ENCODE measurements around the gene HOXB7.
A peak's percentile ranks its signal among the peaks of the same experiment; 100 is the strongest.

HOXB7 gene

GRCh38 chr17:48612854-48613691 lies 2.3 kb upstream of the HOXB7 start:
- TF ChIP-seq PKNOX1 (IDR thresholded peaks at IDR 0.05) (no peak), FOXA1 (IDR thresholded peaks at IDR 0.05) (no peak), SP1 (IDR thresholded peaks at IDR 0.05) (no peak), L3MBTL2 (conservative IDR thresholded peaks at IDR 0.05) (no peak), SUZ12 (IDR thresholded peaks at IDR 0.05) (no peak), FOXK2 (IDR thresholded peaks at IDR 0.05) (no peak), ZNF384 (IDR thresholded peaks at IDR 0.05) (no peak)
- no peak for DNase-seq (ENCODE audit: extremely low spot score)
- POLR2A ChIA-PET = interaction anchor here (0.9 to 1.7 kb wide), 4 partner anchors 9 to 30 kb away, joined by 3 to 10 read pairs (median 4); partner anchors contain the start of gene HOXB9
- CTCF ChIA-PET = interaction anchor here (0.8 to 2.1 kb wide), 6 partner anchors 13 to 457 kb away, joined by 3 to 8 read pairs (median 3); partner anchors contain the start of gene HOXB9

GRCh38 chr17:48612456-48612853 lies 1.6 kb upstream of the HOXB7 start:
- ChIA-PET CTCF (interaction anchor here (0.8 to 2.1 kb wide), 5 partner anchors 13 to 276 kb away, joined by 3 to 8 read pairs (median 3); partner anchors contain the start of gene HOXB9), POLR2A (interaction anchor here (0.9 to 1.1 kb wide), 3 partner anchors 10 to 30 kb away, joined by 3 to 4 read pairs (median 3); no protein-coding TSS in a partner anchor)
- TF ChIP-seq HDGF (IDR thresholded peaks at IDR 0.05; ENCODE audit: borderline replicate concordance) = no peak
- peak; percentile 85 for TF ChIP-seq PKNOX1 (IDR thresholded peaks at IDR 0.05)
- no peak for TF ChIP-seq L3MBTL2 (conservative IDR thresholded peaks at IDR 0.05)
- TF ChIP-seq FOXA1 (IDR thresholded peaks at IDR 0.05) = no peak
- TF ChIP-seq ZNF384 (IDR thresholded peaks at IDR 0.05) = no peak
- TF ChIP-seq TARDBP (IDR thresholded peaks at IDR 0.05) = no peak
- TF ChIP-seq FOXM1 (IDR thresholded peaks at IDR 0.05; ENCODE audit: borderline replicate concordance) = no peak
- TF ChIP-seq LEF1 (IDR thresholded peaks at IDR 0.05; ENCODE audit: borderline replicate concordance) = no peak
- TF ChIP-seq CTBP1 (IDR thresholded peaks at IDR 0.05; ENCODE audit: borderline replicate concordance) = peak; percentile 71
- no peak for TF ChIP-seq FOXK2 (IDR thresholded peaks at IDR 0.05)
- TF ChIP-seq ELF4 (IDR thresholded peaks at IDR 0.05) = no peak
- TF ChIP-seq NFRKB (IDR thresholded peaks at IDR 0.05) = 0 out of 2 replicates have a peak, but pooled peaks have one; percentile 12
- TF ChIP-seq SP1 (IDR thresholded peaks at IDR 0.05) = no peak
- no peak for TF ChIP-seq ARNT (IDR thresholded peaks at IDR 0.05)
- no peak for TF ChIP-seq BHLHE40 (IDR thresholded peaks at IDR 0.05; ENCODE audit: borderline replicate concordance)
- no peak for TF ChIP-seq SUZ12 (IDR thresholded peaks at IDR 0.05)
- DNase-seq (ENCODE audit: extremely low spot score) = no peak

- DNase-seq (ENCODE audit: extremely low spot score) = no peak
- ChIA-PET CTCF (no interaction called here), POLR2A (no interaction called here)
- TF ChIP-seq CTBP1 (IDR thresholded peaks at IDR 0.05; ENCODE audit: borderline replicate concordance) (no peak), SP1 (IDR thresholded peaks at IDR 0.05) (no peak), L3MBTL2 (conservative IDR thresholded peaks at IDR 0.05) (peak; percentile 55; the same call in 1 of the 2 replicates), NFRKB (IDR thresholded peaks at IDR 0.05) (no peak), PKNOX1 (IDR thresholded peaks at IDR 0.05) (no peak), FOXM1 (IDR thresholded peaks at IDR 0.05; ENCODE audit: borderline replicate concordance) (0 out of 2 replicates have a peak, but pooled peaks have one; percentile 4), HDGF (IDR thresholded peaks at IDR 0.05; ENCODE audit: borderline replicate concordance) (peak; percentile 76; the same call in 1 of the 2 replicates)
Observed at GRCh38 chr17:48611681-48612455, 1.1 kb upstream of the HOXB7 start.

GRCh38 chr17:48611213-48611612 lies 396 bp upstream of the HOXB7 start:
- ChIA-PET POLR2A (no interaction called here), CTCF (no interaction called here)
- DNase-seq (ENCODE audit: extremely low spot score) = no peak
- TF ChIP-seq HDGF (IDR thresholded peaks at IDR 0.05; ENCODE audit: borderline replicate concordance) = no peak
- no peak for TF ChIP-seq FOXA1 (IDR thresholded peaks at IDR 0.05)
- TF ChIP-seq ARNT (IDR thresholded peaks at IDR 0.05) = no peak
- no peak for TF ChIP-seq CTBP1 (IDR thresholded peaks at IDR 0.05; ENCODE audit: borderline replicate concordance)
- TF ChIP-seq FOXK2 (IDR thresholded peaks at IDR 0.05) = no peak
- TF ChIP-seq SUZ12 (IDR thresholded peaks at IDR 0.05) = no peak
- TF ChIP-seq TARDBP (IDR thresholded peaks at IDR 0.05) = no peak
- TF ChIP-seq ZNF384 (IDR thresholded peaks at IDR 0.05) = no peak
- TF ChIP-seq ELF4 (IDR thresholded peaks at IDR 0.05) = no peak
- TF ChIP-seq NFRKB (IDR thresholded peaks at IDR 0.05) = no peak
- no peak for TF ChIP-seq LEF1 (IDR thresholded peaks at IDR 0.05; ENCODE audit: borderline replicate concordance)
- TF ChIP-seq L3MBTL2 (conservative IDR thresholded peaks at IDR 0.05) = no peak
- TF ChIP-seq BHLHE40 (IDR thresholded peaks at IDR 0.05; ENCODE audit: borderline replicate concordance) = no peak
- TF ChIP-seq SP1 (IDR thresholded peaks at IDR 0.05) = no peak

GRCh38 chr17:48609759-48610281 lies 997 bp downstream of the HOXB7 start:
- ChIA-PET POLR2A (interaction anchor here (0.9 to 2.9 kb wide), 9 partner anchors 9 to 106 kb away, joined by 3 to 23 read pairs (median 7); partner anchors contain the start of genes HOXB3 and HOXB9), CTCF (interaction anchor here (0.6 to 0.7 kb wide), 4 partner anchors 17 to 348 kb away, joined by 3 to 4 read pairs (median 3); partner anchors contain the start of gene HOXB5)
- no peak for DNase-seq (ENCODE audit: extremely low spot score)
- TF ChIP-seq NFRKB (IDR thresholded peaks at IDR 0.05) (no peak), SUZ12 (IDR thresholded peaks at IDR 0.05) (no peak), HDGF (IDR thresholded peaks at IDR 0.05; ENCODE audit: borderline replicate concordance) (no peak), SP1 (IDR thresholded peaks at IDR 0.05) (no peak), ARNT (IDR thresholded peaks at IDR 0.05) (no peak), PKNOX1 (IDR thresholded peaks at IDR 0.05) (no peak), TARDBP (IDR thresholded peaks at IDR 0.05) (no peak), ELF4 (IDR thresholded peaks at IDR 0.05) (no peak), L3MBTL2 (conservative IDR thresholded peaks at IDR 0.05) (no peak), LEF1 (IDR thresholded peaks at IDR 0.05; ENCODE audit: borderline replicate concordance) (no peak), FOXA1 (IDR thresholded peaks at IDR 0.05) (no peak), BHLHE40 (IDR thresholded peaks at IDR 0.05; ENCODE audit: borderline replicate concordance) (no peak), FOXK2 (IDR thresholded peaks at IDR 0.05) (no peak), ZNF384 (IDR thresholded peaks at IDR 0.05) (no peak), CTBP1 (IDR thresholded peaks at IDR 0.05; ENCODE audit: borderline replicate concordance) (no peak), FOXM1 (IDR thresholded peaks at IDR 0.05; ENCODE audit: borderline replicate concordance) (no peak)

Data from HEK293T (cell line).